B cell (primary cell): ENCODE results near the gene MOGAT1. TPM values are rescaled to one million over a fixed set of nuclear protein-coding genes. Genes with fewer than 3 reads are reported as not detected.

Source experiments
- ATAC-seq: fragments of 200-7000 bp; cut with Tn5 transposase; one replicate; pipeline ENCODE4 v1.10.0; 2021; ENCODE audit warnings: low read depth, mild to moderate bottlenecking, moderate number of reproducible peaks, moderate library complexity
- CTCF ChIA-PET: fragments of 350-600 bp; sonication (Branson Sonifier 250); formaldehyde crosslinking; loops from one replicate; lab custom pipeline; 2021; ENCODE audit warnings: antibody characterized with exemption, inconsistent platforms; lab: Charles Lee
- POLR2A ChIA-PET: fragments of 350-600 bp; sonication (Branson Sonifier 250); formaldehyde crosslinking; loops from one replicate; lab custom pipeline; 2021; ENCODE audit warnings: antibody characterized with exemption; lab: Charles Lee
- DNase-seq: peaks from one replicate; pipeline ENCODE4 v3.0.0; 2013
- H2AFZ ChIP-seq: 2 replicates; pipeline ENCODE4 v1.6.1; 2012; ENCODE audit warnings: mild to moderate bottlenecking, low read depth, low read length; ENCODE audit not compliant: insufficient read depth, poor library complexity, severe bottlenecking
- H3K27ac ChIP-seq, 2 donors: 1 replicate in 1 of 2; 2 replicates in 1 of 2; pipeline ENCODE4 v1.5.1; 2012 to 2013; ENCODE audit warnings: low read length in 2 of 2, mild to moderate bottlenecking in 2 of 2, moderate library complexity in 1 of 2
- H3K27me3 ChIP-seq, 4 experiments: fragments of 200-600 bp in 1 of 4; sonication (generic) in 1 of 4; replicated peaks in 1 of 4; 1 replicate in 2 of 4; 2 replicates in 2 of 4; pipeline versions ENCODE4 v1.6.1 to v1.7.0; 2013 to 2016; ENCODE audit warnings: low read length in 3 of 4, mild to moderate bottlenecking in 2 of 4, mixed read lengths in 1 of 4, moderate library complexity in 1 of 4; ENCODE audit not compliant: insufficient read depth in 4 of 4, control insufficient read depth in 3 of 4; ENCODE audit errors: control extremely low read depth in 1 of 4
- H3K36me3 ChIP-seq, 2 experiments: replicated peaks in 1 of 2; 1 replicate in 1 of 2; 2 replicates in 1 of 2; pipeline versions ENCODE4 v1.6.1 to v1.7.1; 2013; ENCODE audit warnings: low read length in 1 of 2; ENCODE audit not compliant: insufficient read depth in 2 of 2, control insufficient read depth in 1 of 2; ENCODE audit errors: control extremely low read depth in 1 of 2, extremely low read depth in 1 of 2
- H3K4me1 ChIP-seq, 2 donors: fragments of 200-600 bp in 1 of 2; sonication (generic) in 1 of 2; 1 replicate in 1 of 2; 2 replicates in 1 of 2; pipeline versions ENCODE4 v1.5.1 to v1.6.1; 2013 to 2017; ENCODE audit warnings: low read length in 2 of 2; ENCODE audit not compliant: control insufficient read depth in 2 of 2, insufficient read depth in 2 of 2
- H3K4me2 ChIP-seq: replicated peaks from 2 replicates; pipeline ENCODE3; 2012; ENCODE audit warnings: mild to moderate bottlenecking, low read depth, low read length; ENCODE audit not compliant: poor library complexity, severe bottlenecking
- H3K4me3 ChIP-seq, 5 experiments: fragments of 200-600 bp in 1 of 5; sonication (generic) in 1 of 5; 1 replicate in 3 of 5; 2 replicates in 2 of 5; pipeline versions ENCODE4 v1.5.1 to v1.7.0; 2011 to 2016; ENCODE audit warnings: low read length in 4 of 5, mild to moderate bottlenecking in 4 of 5, low read depth in 2 of 5, control low read depth in 1 of 5, moderate library complexity in 1 of 5; ENCODE audit not compliant: insufficient read depth in 1 of 5; ENCODE audit errors: control extremely low read depth in 1 of 5, extremely low read depth in 1 of 5
- H3K79me2 ChIP-seq: fragments of 200-600 bp; sonication (generic); one replicate; pipeline ENCODE4 v1.6.0; 2016; ENCODE audit warnings: low read length; ENCODE audit not compliant: control insufficient read depth, insufficient read depth
- H3K9ac ChIP-seq: fragments of 200-600 bp; sonication (generic); 2 replicates; pipeline ENCODE4 v1.6.1; 2017; ENCODE audit warnings: mild to moderate bottlenecking, low read length, moderate library complexity
- H3K9me3 ChIP-seq, 3 donors: one replicate each; pipeline versions ENCODE4 v1.6.1 to v1.7.1; 2013; ENCODE audit warnings: low read length in 2 of 3; ENCODE audit not compliant: control insufficient read depth in 2 of 3, insufficient read depth in 1 of 3; ENCODE audit errors: control extremely low read depth in 1 of 3
- H4K20me1 ChIP-seq: 2 replicates; pipeline ENCODE4 v1.6.0; 2012; ENCODE audit warnings: mild to moderate bottlenecking, low read length; ENCODE audit not compliant: insufficient read depth, control insufficient read depth, poor library complexity, severe bottlenecking
- H3K27ac Mint-ChIP-seq: one replicate; pipeline ENCODE4 v1.8.0; 2021; ENCODE audit warnings: mixed read lengths
- H3K27me3 Mint-ChIP-seq: one replicate; pipeline ENCODE4 v1.8.0; 2021; ENCODE audit warnings: mixed read lengths
- H3K4me1 Mint-ChIP-seq: one replicate; pipeline ENCODE4 v1.8.0; 2021; ENCODE audit warnings: mixed read lengths
- H3K4me3 Mint-ChIP-seq: one replicate; pipeline ENCODE4 v1.8.0; 2021; ENCODE audit warnings: mixed read lengths
- H3K9me3 Mint-ChIP-seq: one replicate; pipeline ENCODE4 v1.8.0; 2022; ENCODE audit warnings: mixed read lengths; ENCODE audit not compliant: insufficient read depth
- CTCF ChIP-seq: fragments of 200-600 bp; IDR thresholded peaks from one replicate; pipeline ENCODE4 v1.8.0; 2022; ENCODE audit warnings: antibody characterized with exemption, mild to moderate bottlenecking
- EZH2 ChIP-seq: IDR thresholded peaks from 2 replicates; pipeline ENCODE4 v1.6.1; 2012; ENCODE audit warnings: borderline replicate concordance, low read depth, mild to moderate bottlenecking, moderate library complexity, low read length; ENCODE audit not compliant: insufficient read depth, poor library complexity, severe bottlenecking
- WGBS: methylation state at CpG from one replicate; pipeline ENCODE4 v1.1.5; 2013; ENCODE audit warnings: missing lambda C conversion rate; ENCODE audit not compliant: insufficient coverage; 5-methylcytosine and 5-hydroxymethylcytosine counted together
- intact Hi-C: fragments of 100-400 bp; cut with micrococcal nuclease; formaldehyde crosslinking; loops from one replicate; pipeline ENCODE4 v1.10.0; 2022
- polyA plus RNA-seq: library from polyadenylated mRNA; depleted of rRNA; stranded (reverse); fragments of >200 nt; gene quantifications from 2 replicates; pipeline ENCODE4 v1.2.3, GENCODE V29; 2012
- total RNA-seq, 2 donors: library from RNA; stranded (reverse); fragments of 120-200 nt in 1 of 2; gene quantifications; 1 replicate in 1 of 2; 2 replicates in 1 of 2; pipeline versions ENCODE4 v1.2.3 to v1.2.4, GENCODE V29; 2013 to 2022

The MOGAT1 gene
- total and polyA plus RNA-seq, 2 donors (not counting 1 experiment from before 2014, with no cell fraction given), result not detected

GRCh38 chr2:222668494-222669154 is 2.8 kb upstream of the MOGAT1 start:
- Histone ChIP-seq H3K4me3 (no peak overlapping the region), H3K4me2 (no peak overlapping the region), H4K20me1 (no peaks in the 10 kb centered on the region), H3K4me1 (peaks cover 8 to 10% of the 10 kb centered on the region in 2 donors), H3K9me3 (peaks cover 0 to 4% (median 3%) of the 10 kb centered on the region in 3 donors), H3K36me3 (no peaks in the 10 kb centered on the region), H2AFZ (no peak overlapping the region), H3K79me2 (no peaks in the 10 kb centered on the region), H3K27me3 (peaks cover 0 to 32% (median 26%) of the 10 kb centered on the region in 4 experiments), H3K27ac (no peak overlapping the region), H3K9ac (no peak overlapping the region)
- Mint-ChIP-seq H3K4me1 (peaks cover 10% of the 10 kb centered on the region), H3K27me3 (peaks cover 56% of the 10 kb centered on the region), H3K4me3 (no peak overlapping the region), H3K27ac (no peak overlapping the region), H3K9me3 (no peaks in the 10 kb centered on the region)
- ChIA-PET POLR2A (no interaction called here), CTCF (no interaction called here)
- ATAC-seq (no peak), DNase-seq (no peak)
- intact Hi-C loops, result no loop called here
- no peak for TF ChIP-seq EZH2
- WGBS, result 100% methylated on average over 3 of the region's 3 CpGs

DNA sequence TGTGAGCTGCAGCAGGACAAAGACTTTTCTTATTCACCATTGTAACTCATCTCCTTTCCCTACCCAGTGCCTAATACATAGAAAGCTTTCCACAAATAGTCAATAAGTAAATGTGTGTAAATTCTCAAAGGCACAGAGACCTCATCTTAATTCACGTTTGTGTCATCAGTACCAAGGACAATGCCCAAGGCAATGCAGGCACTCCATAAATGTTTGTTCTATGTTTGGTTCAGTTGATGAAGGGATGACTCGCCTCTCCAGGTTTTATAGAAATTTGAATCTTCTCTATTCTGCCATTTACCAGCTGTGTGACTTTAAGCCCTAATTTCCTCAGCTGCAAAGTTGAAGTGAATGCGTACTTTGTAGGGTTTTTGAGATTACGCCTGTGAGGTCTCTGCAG is 2.1 kb upstream of the MOGAT1 start:
- no peak for TF ChIP-seq EZH2
- no peak for TF ChIP-seq CTCF
- intact Hi-C loops, result no loop called here
- Mint-ChIP-seq H3K4me3 (no peak overlapping the region), H3K27ac (no peak overlapping the region), H3K27me3 (peaks cover 61% of the 10 kb centered on the region), H3K9me3 (no peaks in the 10 kb centered on the region), H3K4me1 (peaks cover 10% of the 10 kb centered on the region)
- Histone ChIP-seq H3K27ac (no peak overlapping the region), H3K79me2 (no peaks in the 10 kb centered on the region), H2AFZ (no peak overlapping the region), H3K9ac (no peak overlapping the region), H3K4me1 (peaks cover 8 to 10% of the 10 kb centered on the region in 2 donors), H3K36me3 (no peaks in the 10 kb centered on the region), H3K4me2 (no peak overlapping the region), H3K9me3 (peaks cover 0 to 4% (median 3%) of the 10 kb centered on the region in 3 donors), H3K27me3 (peaks cover 0 to 33% (median 27%) of the 10 kb centered on the region in 4 experiments), H3K4me3 (no peak overlapping the region), H4K20me1 (no peaks in the 10 kb centered on the region)
- DNase-seq, result no peak
- ChIA-PET CTCF (interaction anchor here (1.3 kb wide), 1 partner anchor 9 kb away, joined by 4 read pairs; no protein-coding TSS in a partner anchor), POLR2A (no interaction called here)
- no CpG with 5 or more reads among the region's 4 CpGs for WGBS
- no peak for ATAC-seq
